Limb (tissue), 2 donors: ENCODE data around the gene TCP11.
A peak's percentile ranks its signal among the peaks of the same experiment; 100 is the strongest.

ENCODE experiments used
- DNase-seq, 2 donors: peaks; one replicate each; pipeline ENCODE4 v3.0.0-alpha.2; 2016; ENCODE audit errors: extremely low spot score in 2 of 2

TCP11 gene

DNA sequence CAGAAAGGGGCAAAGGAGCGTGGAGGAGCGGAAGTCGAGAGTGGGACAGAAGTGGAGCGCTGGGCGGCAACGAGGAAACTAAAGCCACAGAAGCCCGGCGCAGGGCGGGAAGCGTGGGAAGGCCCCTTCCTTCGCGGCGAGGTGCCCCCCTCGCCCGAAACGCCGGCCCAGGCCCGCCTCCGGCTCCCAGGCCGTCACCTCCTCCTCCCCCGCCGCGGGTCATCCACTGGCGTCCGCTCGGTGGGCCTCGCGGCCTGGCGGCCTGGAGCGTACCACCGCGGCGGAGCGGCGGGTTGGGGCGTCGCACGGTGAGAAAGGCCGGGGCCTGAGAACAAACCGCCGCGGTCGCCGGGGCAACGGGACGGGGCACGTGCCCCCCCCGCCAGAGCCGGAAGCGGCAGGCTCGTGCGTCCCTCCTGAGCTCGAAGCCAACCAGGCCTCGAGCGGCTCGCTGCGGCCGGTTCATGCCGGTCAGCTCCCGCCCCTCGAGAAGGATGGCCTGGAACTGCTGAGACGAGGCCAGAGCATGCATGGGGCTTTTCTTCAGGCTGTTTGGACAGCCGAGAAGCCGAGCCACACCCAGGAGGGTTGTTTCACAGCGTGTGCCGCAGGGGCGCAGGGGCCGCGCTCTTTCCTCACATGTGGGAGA lies at the start of gene TCP11:
TCP11 (minus strand) TSS at position 333 of the 649 bp plus-strand sequence. CDS start 469 bp downstream, outside the sequence.
- DNase-seq = peak in 1 of 2 donors; percentile 76

DNA sequence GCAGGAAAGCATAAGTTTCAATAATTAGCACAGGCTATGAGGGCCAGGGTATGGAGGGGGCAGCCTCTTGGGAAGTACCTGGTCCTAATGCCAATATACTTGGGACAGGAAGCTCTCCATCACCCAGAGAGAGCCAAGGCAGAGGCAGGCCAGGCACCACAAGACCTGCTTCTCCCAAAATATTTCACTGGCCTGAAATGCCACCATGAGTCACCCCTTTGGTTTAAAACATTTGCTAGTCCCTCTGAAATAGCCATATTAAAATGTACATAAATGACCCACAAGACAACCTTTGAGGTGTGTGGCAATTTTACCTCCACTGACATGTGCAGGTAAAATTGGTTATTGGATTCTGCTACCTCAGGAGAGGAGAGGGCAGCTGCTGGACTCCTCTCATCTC lies 49.2 kb upstream of the TCP11 start:
- DNase-seq = no peak

DNA sequence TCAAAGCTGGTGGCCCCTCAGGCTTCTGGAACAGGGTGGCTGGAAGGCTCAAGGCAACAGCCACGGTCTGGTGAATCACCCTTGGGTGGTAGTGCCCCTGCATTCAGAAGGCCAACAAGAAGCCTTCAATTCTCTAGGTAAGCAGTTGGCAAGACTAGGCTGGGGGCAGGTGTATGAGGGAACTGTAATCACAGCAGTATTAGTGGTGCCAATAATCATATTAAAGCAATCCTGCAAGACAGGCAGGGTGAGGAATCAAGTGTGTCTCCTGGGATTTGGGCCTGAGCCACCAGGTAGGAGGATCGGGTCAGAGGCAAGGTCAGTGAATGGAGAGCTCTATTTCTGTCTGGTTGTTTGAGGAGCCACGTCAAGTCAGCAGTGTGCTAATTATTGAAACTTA lies 47.7 kb upstream of the TCP11 start:
- DNase-seq = no peak

DNA sequence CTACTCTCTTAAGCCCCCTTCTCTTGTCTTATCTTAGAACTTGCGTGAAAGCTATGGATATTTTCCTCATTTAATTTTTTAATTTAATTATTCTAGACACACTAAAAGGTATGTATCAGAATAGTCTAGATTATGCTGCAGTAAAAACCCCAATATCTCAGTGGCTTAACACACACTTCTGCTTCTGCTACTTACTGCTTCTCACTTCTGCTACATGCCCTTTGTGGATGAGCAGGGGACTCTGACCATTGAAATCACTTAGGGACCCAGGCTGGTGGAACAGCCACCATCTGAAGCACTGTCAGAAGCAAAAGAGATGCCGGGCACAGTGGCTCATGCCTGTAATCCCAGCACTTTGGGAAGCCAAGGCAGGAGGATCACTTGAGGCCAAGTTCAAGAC lies 45.4 kb upstream of the TCP11 start:
- DNase-seq = no peak

- DNase-seq = no peak
Measured at GRCh38 chr6:35185971-35186370, 44.8 kb upstream of the TCP11 start.

- no peak for DNase-seq
Measured at GRCh38 chr6:35185302-35185681, 44.2 kb upstream of the TCP11 start.

GRCh38 chr6:35184580-35185301 lies 43.6 kb upstream of the TCP11 start:
- no peak for DNase-seq

DNA sequence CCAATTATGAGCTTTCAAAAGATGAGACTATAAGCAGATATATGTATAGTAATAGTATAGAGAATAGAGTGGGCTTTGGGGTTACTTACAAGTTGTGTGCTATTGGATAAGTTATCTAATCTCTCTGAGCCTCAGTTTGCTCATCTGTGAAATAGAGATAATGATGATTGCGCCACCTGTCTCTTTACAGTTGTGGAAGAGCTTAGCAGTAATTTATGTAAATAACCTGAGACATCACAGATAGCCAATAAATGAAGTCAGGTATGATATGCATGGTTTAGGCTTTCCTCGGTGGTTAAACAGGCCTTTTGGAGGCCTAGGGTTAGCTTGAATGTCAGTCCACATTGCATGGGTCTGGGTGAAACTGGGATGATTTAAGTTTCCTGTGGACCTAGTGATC lies 42.8 kb upstream of the TCP11 start:
- no peak for DNase-seq

GRCh38 chr6:35183281-35183680 lies 42.1 kb upstream of the TCP11 start:
- DNase-seq = no peak

GRCh38 chr6:35181933-35182612 lies 40.9 kb upstream of the TCP11 start:
- DNase-seq = peak in 1 of 2 donors; percentile 65

DNA sequence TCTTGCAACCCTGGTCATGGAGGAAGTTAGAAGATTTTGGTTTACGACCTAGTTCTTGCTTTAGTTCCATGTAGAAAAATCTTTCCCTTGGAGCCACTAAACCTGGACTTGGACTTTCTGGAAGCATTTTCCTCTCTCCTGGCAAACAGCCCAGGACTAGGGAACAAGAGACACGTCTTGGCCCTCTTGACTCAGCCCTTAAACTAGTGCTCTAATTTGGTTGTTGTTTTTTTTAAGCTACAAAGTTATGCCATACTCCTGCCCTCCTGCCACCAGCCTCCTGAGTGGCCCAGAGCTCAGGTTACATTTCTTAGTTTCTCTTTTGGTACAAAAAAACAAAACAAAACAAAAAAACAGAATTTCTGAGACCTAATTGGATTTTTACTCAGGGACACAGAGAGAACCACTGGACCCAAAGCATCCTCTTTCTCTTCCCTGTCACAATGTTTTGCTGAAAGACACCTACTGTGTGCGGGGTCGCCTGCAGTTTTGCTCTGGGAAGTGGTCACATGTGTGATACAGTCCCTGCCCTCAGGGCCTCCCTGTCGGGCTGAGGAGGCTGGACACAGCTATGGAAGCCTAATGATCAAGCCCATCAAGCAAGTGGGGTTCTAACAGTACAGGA lies 40.3 kb upstream of the TCP11 start:
- no peak for DNase-seq

DNA sequence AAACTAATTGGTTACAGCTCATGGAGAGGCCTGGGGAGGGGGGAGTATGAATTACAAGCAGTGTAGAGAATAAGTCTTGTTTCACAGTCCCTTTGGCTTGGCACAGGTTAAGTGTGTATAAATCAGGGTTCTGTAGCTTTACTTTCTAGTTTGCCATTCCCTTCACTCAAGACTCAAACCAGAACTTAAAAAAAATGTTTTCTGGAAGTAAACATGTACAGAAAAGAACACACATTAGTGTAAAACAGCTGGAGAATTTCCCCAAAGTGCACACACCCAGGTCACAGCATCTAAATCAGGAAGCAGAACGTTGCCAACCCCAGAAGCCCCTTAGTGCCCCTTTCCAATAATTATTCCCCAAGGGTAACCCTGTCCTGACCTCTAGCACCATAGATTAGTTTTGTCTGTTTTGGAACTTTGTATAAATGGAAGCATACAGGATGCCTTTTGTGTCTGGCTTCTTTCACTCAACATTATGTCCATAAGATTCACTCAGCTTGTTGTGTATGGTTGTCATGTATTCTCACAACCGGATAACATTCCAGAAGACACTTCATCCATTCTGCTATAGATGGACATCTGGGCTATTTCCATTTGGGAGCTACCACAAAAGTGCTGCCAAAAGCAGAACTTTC lies 38.9 kb upstream of the TCP11 start:
- DNase-seq = no peak

- no peak for DNase-seq
Measured at GRCh38 chr6:35178932-35179832, 38.0 kb upstream of the TCP11 start.

- no peak for DNase-seq
Measured at GRCh38 chr6:35178012-35178411, 36.9 kb upstream of the TCP11 start.

GRCh38 chr6:35177596-35177995 lies 36.5 kb upstream of the TCP11 start:
- DNase-seq = no peak

GRCh38 chr6:35177157-35177556 lies 36.0 kb upstream of the TCP11 start:
- peak in 1 of 2 donors; percentile 4 for DNase-seq

DNA sequence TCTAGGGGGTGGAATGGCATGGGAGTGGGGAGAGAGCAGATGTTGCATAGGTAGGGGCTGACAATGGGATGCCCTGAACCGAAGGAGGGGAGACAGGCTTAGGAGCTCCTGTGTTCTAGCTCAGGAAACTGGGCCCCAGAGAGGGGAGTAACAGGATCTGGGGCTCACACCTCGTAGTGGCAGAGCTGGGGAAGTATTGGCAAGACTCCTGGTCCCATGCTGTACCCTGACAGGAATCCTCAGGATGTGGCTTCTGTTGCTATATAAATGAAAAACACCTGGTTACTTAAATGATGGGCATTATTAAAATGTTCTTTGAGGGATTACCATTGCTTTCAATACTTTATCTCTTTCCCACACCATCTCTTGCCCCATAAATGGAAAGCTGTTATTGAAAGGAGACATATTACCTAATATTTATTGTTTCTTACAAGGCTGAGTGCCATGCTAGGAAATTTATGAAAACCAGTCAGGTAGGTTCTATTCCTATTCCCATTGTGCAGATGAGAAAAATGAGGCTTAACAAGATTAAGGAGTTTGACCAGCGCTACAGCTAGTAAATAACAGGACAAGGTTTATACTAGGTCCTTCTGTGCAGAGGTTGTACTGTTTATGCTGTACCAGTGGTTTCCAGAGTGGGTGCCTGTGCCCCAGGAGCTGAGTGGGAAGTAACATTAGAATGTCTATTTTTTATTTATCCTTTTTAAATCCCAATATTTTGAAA lies 35.3 kb upstream of the TCP11 start:
- DNase-seq = no peak

DNA sequence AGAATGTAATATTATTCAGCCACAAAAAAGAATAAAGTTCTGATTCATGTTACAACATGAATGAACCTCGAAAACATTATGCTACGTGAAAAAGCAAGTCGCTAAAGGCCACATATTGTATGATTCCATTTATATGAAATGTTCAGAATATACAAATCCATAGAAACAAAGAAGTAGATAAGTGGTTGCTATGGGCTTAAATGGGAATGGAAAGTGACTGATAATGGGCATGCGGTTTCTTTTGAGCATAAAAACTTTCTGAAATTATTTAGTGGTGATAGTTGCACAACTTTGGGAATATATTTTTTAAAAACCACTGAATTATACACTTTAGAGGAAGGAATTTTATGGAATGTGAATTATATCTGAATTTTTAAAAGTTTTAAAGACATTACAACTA lies 33.4 kb upstream of the TCP11 start:
- no peak for DNase-seq

GRCh38 chr6:35174088-35174434 lies 32.9 kb upstream of the TCP11 start:
- no peak for DNase-seq

DNA sequence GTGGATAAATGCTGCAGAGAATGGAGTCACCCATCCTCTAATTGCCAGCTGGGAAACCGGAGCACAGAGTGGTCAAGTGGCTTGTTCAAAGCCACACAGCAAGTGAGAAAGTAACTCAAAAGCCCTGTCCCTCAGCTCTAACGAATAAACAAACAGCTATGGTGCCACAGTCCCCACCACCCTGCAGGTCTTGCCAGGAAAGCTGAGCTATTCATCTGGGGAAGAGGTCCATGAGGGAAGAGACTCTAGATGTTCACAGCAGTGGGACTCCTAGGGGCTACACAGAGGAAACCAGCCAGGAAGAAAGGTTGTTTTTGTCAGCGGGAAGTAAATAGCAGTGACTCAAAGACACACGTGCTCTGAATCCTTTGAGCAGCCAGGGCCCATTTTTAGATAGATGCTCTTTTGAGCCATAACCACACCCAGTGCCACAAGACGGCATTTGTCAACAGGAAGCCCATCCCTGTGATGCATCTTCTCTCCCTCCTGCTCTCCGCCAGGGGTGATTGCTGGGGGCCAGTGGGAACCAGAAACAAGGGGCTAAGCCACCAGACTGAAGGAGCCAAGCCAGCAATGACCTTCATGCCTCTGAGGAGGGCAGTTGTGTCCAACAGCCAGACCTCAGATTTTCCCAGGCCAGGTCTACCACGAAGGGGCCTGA lies 32.4 kb upstream of the TCP11 start:
- DNase-seq = no peak
